Measurements from ENCODE around the gene POLD3. TPM values are rescaled to one million over a fixed set of nuclear protein-coding genes. Genes with fewer than 3 reads are reported as not detected.
"Not testable (repeated sequence)": the region's sequence is repeated elsewhere in the genome, so short reads cannot be mapped to it uniquely, and the experiment has no call there.

Gene POLD3
- total RNA-seq, 6 donors from 2014 or later, result 7.4 to 20.8 (median 16.4) TPM

- ATAC-seq (ENCODE audit: low FRiP score in 2 of 2), result no peak
- no peak for TF ChIP-seq POLR2A (IDR thresholded peaks at IDR 0.05)
- TF ChIP-seq EP300 (IDR thresholded peaks at IDR 0.05), result no peak
- no peak for TF ChIP-seq CTCF (IDR thresholded peaks at IDR 0.05)
- no peak for TF ChIP-seq POLR2AphosphoS5 (IDR thresholded peaks at IDR 0.05)
- H3K27me3 ChIP-seq, result no peaks in the 10 kb centered on the region
- H3K4me3 ChIP-seq, result no peak overlapping the region
- DNase-seq, result no peak
- no peaks in the 10 kb centered on the region for H3K9me3 ChIP-seq
- 93 to 94% methylated on average over 3 of the region's 3 CpGs for WGBS, 2 donors
- H3K4me1 ChIP-seq, result peaks cover 0 to 4% (median 0%) of the 10 kb centered on the region in 4 donors
- no peak overlapping the region for H3K27ac ChIP-seq
- H3K36me3 ChIP-seq, result peaks cover 0 to 5% (median 0%) of the 10 kb centered on the region in 4 donors
Observed at GRCh38 chr11:74647831-74648230, 55.4 kb downstream of the POLD3 start.

- H3K27me3 ChIP-seq, result no peaks in the 10 kb centered on the region
- H3K4me3 ChIP-seq, result no peak overlapping the region
- H3K36me3 ChIP-seq, result peaks cover 0 to 5% (median 0%) of the 10 kb centered on the region in 4 donors
- ATAC-seq (ENCODE audit: low FRiP score in 2 of 2) (no peak), DNase-seq (no peak)
- TF ChIP-seq POLR2AphosphoS5 (IDR thresholded peaks at IDR 0.05), result no peak
- no peak for TF ChIP-seq CTCF (IDR thresholded peaks at IDR 0.05)
- no peak for TF ChIP-seq POLR2A (IDR thresholded peaks at IDR 0.05)
- TF ChIP-seq EP300 (IDR thresholded peaks at IDR 0.05), result no peak
- 91 to 98% methylated on average over 4 of the region's 4 CpGs for WGBS, 2 donors
- no peak overlapping the region for H3K27ac ChIP-seq
- no peaks in the 10 kb centered on the region for H3K9me3 ChIP-seq
- H3K4me1 ChIP-seq, result peaks cover 0 to 4% (median 0%) of the 10 kb centered on the region in 4 donors
Observed at GRCh38 chr11:74648894-74649293, 56.5 kb downstream of the POLD3 start.

- H3K27ac ChIP-seq, result no peak overlapping the region
- H3K36me3 ChIP-seq, result no peaks in the 10 kb centered on the region
- DNase-seq (no peak), ATAC-seq (ENCODE audit: low FRiP score in 2 of 2) (peak in 1 of 2 donors; percentile 92)
- TF ChIP-seq POLR2A (IDR thresholded peaks at IDR 0.05) (no peak), POLR2AphosphoS5 (IDR thresholded peaks at IDR 0.05) (no peak), CTCF (IDR thresholded peaks at IDR 0.05) (no peak), EP300 (IDR thresholded peaks at IDR 0.05) (no peak)
- H3K27me3 ChIP-seq, result no peaks in the 10 kb centered on the region
- 50 to 72% methylated on average over 1 to 2 of the region's 2 CpGs for WGBS, 2 donors
- H3K9me3 ChIP-seq, result no peaks in the 10 kb centered on the region
- peaks cover 0 to 4% (median 0%) of the 10 kb centered on the region in 4 donors for H3K4me1 ChIP-seq
- H3K4me3 ChIP-seq, result no peak overlapping the region
Observed at GRCh38 chr11:74650498-74650897, 58.1 kb downstream of the POLD3 start.

GRCh38 chr11:74654976-74655375, 62.6 kb downstream of the POLD3 start:
- no peak for ATAC-seq (ENCODE audit: low FRiP score in 2 of 2)
- H3K4me3 ChIP-seq, result no peak overlapping the region
- H3K27me3 ChIP-seq, result no peaks in the 10 kb centered on the region
- no peak for DNase-seq
- H3K4me1 ChIP-seq, result peaks cover 0 to 3% (median 0%) of the 10 kb centered on the region in 4 donors
- no peak overlapping the region for H3K27ac ChIP-seq
- no peaks in the 10 kb centered on the region for H3K36me3 ChIP-seq
- TF ChIP-seq POLR2AphosphoS5 (IDR thresholded peaks at IDR 0.05) (no peak), CTCF (IDR thresholded peaks at IDR 0.05) (no peak), EP300 (IDR thresholded peaks at IDR 0.05) (no peak), POLR2A (IDR thresholded peaks at IDR 0.05) (no peak)
- no peaks in the 10 kb centered on the region for H3K9me3 ChIP-seq
- WGBS, 2 donors, result 96 to 98% methylated on average over 5 of the region's 5 CpGs

- not testable (repeated sequence) for H3K27me3 ChIP-seq; H3K9me3 ChIP-seq; H3K4me3 ChIP-seq; H3K36me3 ChIP-seq; ATAC-seq (ENCODE audit: low FRiP score in 2 of 2); DNase-seq; H3K27ac ChIP-seq; H3K4me1 ChIP-seq
- 85 to 100% methylated on average over 1 to 4 of the region's 4 CpGs for WGBS, 2 donors
Observed at GRCh38 chr11:74659124-74659523, 66.7 kb downstream of the POLD3 start.

Data from upper lobe of left lung (tissue), 6 donors.